ENCODE measurements around the gene SVIL.

DNA sequence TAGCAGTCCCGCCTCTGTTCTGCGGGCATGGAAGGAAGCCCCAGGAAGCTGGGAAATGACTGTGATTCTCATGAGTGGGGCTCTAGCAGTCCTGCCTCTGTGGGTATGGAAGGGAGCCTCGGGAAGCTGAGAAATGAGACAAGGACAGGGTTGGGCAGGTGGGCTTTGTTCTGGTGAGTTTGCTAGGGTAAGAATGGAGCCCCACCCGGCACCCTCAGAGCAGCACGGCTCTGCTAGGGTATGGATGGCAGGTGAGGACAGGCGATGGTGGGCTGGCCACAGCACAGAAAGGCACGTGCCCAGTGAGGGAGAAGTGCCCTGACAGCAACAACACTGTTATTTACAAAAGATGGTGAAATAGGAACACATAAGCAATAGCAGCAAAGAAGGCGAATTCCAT is 39.6 kb downstream of the SVIL start:
- TF ChIP-seq RAD21 (IDR thresholded peaks at IDR 0.05) (no peak), TAF1 (conservative IDR thresholded peaks at IDR 0.05) (no peak), SP1 (IDR thresholded peaks at IDR 0.05) (no peak)
- TF ChIP-seq, protein P1, sequence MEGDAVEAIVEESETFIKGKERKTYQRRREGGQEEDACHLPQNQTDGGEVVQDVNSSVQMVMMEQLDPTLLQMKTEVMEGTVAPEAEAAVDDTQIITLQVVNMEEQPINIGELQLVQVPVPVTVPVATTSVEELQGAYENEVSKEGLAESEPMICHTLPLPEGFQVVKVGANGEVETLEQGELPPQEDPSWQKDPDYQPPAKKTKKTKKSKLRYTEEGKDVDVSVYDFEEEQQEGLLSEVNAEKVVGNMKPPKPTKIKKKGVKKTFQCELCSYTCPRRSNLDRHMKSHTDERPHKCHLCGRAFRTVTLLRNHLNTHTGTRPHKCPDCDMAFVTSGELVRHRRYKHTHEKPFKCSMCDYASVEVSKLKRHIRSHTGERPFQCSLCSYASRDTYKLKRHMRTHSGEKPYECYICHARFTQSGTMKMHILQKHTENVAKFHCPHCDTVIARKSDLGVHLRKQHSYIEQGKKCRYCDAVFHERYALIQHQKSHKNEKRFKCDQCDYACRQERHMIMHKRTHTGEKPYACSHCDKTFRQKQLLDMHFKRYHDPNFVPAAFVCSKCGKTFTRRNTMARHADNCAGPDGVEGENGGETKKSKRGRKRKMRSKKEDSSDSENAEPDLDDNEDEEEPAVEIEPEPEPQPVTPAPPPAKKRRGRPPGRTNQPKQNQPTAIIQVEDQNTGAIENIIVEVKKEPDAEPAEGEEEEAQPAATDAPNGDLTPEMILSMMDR (IDR thresholded peaks at IDR 0.05; ENCODE audit: low read depth, low read length, missing input control) = no peak
- TF ChIP-seq, protein P2, sequence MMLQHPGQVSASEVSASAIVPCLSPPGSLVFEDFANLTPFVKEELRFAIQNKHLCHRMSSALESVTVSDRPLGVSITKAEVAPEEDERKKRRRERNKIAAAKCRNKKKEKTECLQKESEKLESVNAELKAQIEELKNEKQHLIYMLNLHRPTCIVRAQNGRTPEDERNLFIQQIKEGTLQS (IDR thresholded peaks at IDR 0.05) = no peak
